GM19395 (cell line): ENCODE measurements around the gene RAB3IP.
"Not testable (repeated sequence)": the region's sequence is repeated elsewhere in the genome, so short reads cannot be mapped to it uniquely, and the experiment has no call there.

Experiments
- ATAC-seq: cut with Tn5 transposase; IDR thresholded peaks from one replicate; pipeline ENCODE4 v1.9.1; 2021; ENCODE audit warnings: mild to moderate bottlenecking, moderate library complexity; ENCODE audit not compliant: unreplicated experiment

The RAB3IP gene

DNA sequence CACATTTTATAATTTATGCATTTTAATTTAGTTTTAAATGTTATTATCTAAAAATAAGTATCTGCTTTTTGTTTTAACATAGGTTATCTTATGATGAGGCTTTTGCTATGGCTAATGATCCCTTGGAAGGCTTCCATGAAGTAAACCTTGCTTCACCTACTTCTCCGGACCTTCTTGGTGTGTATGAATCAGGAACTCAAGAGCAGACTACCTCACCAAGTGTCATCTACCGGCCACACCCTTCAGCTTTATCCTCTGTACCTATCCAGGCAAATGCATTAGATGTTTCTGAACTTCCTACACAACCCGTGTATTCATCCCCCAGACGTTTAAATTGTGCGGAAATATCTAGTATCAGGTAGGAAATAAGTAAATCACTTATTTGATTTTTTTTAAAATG is 16.6 kb downstream of the RAB3IP start:
- no peak for ATAC-seq

DNA sequence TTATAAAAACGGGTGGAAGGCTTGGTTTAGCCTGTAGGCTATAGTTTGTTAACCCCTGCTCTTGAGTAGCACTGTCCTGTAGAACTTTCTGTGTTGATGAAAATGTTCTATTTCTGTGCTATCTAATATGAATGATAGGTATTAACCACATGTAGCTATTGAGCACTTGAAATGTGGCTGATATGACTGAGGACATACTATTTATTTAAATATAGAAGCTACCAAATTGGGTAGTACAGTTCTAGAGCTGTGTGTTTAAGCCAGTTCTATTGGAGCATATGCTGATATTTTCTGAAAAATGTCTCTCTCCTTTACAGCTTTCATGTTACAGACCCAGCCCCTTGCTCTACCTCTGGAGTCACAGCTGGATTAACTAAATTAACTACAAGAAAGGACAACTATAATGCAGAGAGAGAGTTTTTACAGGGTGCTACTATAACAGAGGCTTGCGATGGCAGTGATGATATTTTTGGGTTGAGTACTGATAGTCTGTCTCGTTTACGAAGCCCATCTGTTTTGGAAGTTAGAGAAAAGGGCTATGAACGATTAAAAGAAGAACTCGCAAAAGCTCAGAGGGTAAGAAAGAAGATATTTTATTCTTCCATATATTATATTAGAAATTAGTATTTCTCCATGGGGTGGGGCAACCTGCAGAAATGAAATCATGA is 17.6 kb downstream of the RAB3IP start:
- no peak for ATAC-seq

DNA sequence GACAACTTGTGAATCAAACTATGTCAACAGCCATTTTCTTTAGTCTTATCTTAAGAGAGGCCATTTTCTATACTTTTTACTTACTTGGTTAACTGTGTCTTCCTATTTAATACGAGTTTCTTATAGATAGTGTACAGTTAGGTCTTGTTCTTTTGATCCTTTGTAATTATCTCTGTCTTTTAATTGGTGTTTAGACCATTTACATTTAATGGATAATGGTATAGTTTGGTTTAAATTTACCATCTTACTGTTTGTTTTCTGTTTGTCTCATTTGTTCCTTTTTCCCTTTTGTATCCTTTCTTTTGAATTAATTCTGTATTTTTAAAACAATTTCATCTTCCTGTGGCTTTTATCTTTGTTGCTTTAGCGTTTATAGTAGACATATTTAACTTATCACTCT is 19.4 kb downstream of the RAB3IP start:
- ATAC-seq, result no peak

DNA sequence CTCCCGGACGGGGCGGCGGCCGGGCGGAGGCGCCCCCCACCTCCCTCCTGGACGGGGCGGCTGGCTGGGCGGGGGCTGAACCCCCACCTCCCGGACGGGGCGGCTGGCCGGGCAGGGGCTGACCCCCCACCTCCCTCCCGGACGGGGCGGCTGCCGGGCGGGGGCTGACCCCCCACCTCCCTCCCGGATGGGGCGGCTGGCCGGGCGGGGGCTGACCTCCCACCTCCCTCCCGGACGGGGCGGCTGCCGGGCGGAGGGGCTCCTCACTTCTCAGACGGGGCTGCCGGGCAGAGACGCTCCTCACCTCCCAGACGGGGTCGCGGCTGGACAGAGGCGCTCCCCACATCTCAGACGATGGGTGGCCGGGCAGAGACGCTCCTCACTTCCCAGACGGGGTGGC is 20.9 kb downstream of the RAB3IP start:
- not testable (repeated sequence) for ATAC-seq

DNA sequence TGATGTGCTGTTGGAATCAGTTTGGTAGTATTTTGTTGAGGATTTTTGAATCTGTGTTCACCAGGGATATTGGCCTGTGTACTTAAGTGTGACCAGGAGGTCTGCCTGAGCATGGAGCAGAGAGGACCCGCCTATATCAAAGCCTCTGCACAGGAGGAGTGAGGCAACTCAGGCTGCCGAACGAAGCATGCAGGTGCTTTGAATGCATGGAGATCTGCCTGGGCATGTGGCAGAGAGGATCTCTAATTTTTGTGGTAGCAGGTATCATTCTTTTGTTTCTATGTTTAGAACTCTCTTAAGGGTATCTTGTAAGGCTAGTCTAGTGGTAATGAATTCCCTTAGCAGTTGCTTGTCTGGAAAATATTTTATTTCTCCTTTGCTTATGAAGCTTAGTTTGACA is 26.9 kb downstream of the RAB3IP start:
- no peak for ATAC-seq

DNA sequence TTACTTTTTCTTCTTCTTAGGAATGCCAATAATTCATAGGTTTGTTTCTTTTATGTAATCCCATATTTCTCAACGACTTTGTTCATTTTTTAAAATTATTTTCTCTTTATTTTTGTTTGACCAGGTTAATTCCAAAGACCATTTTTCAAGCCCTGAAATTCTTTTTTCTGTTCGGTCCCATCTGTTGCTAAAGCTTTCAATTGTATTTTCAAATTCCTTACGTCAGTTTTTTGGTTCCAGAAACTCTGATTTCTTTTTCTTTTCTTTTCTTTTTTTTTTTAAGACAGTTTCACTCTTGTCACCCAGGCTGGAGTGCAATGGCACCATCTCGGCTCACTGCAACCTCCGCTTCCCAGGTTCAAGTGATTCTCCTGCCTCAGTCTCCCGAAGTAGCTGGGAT is 27.6 kb downstream of the RAB3IP start:
- ATAC-seq, result no peak

DNA sequence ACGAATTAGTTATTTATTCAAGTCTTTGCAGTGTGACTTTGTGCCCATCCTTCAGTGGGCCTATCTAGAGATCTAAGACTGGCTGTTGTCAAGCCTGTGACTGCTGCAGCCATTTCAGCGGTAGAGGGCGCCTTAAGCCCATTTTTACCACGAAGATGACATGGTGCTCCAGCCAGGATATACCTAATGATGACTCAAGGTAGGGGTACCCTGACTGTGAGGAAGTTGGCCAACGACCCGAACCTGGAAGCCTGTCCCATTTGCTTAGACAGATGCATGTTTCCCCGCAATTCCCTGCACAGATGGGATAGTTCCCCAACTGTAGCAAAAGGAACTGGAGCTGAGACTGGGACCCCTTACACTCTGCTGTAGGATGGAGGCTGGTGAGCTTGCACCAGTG is 41.3 kb downstream of the RAB3IP start:
- peak; percentile 60 for ATAC-seq

DNA sequence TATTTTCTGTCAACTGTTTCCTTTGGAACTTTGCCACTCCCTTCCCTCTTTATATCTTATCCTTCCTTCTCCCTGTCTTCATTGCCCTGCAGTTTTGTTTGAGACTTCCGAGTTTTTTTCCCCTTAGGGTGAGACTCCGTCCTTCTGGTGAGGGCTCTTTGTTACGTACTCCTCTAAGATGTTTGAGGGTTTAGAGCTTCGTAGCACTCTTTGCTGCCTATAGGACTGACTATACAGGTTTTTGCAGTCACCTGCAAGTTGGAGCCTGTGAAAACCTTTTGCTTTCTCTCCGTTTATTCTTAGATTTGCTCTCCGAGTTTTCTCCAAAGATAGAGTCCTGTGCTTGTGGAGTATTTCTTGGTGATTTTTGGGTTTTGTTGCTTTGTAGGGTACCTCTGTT is 44.7 kb downstream of the RAB3IP start:
- no peak for ATAC-seq

DNA sequence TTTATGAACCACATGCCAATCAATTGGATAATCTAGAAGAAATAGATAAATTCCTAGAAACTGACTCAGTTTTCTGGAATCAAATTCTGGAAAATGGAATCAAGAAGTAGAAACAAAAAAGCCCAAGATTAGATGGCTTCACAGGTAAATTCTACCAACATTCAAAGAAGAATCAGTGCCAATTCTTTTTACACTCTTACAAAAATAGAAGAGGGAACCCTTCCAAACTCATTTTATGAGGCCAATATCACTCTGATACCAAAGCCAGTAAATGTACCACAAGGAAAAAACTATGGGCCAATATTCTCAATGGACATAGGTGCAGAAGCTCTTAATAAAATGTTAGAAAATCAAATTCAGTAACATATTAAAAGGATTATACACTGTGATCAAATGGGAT is 50.7 kb downstream of the RAB3IP start:
- ATAC-seq, result no peak

DNA sequence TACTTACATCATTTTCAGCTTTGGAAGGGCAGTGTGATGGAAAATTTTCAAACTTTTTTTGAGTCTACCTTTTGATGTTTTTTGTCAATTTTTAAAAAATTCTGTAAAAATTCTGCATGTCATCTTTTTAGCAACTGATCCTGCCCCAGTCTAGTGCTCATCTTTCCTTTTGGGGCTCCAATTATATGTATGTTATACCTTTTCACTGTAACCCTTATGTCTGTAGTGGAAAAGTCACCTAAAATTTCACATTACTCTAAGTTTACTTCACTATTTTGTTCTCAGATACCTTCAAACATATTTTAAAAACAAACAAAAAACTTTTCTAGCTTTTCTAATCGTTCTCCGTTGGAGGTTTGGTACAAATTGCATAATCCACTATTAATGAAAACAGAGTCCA is 53.9 kb downstream of the RAB3IP start:
- ATAC-seq, result no peak

DNA sequence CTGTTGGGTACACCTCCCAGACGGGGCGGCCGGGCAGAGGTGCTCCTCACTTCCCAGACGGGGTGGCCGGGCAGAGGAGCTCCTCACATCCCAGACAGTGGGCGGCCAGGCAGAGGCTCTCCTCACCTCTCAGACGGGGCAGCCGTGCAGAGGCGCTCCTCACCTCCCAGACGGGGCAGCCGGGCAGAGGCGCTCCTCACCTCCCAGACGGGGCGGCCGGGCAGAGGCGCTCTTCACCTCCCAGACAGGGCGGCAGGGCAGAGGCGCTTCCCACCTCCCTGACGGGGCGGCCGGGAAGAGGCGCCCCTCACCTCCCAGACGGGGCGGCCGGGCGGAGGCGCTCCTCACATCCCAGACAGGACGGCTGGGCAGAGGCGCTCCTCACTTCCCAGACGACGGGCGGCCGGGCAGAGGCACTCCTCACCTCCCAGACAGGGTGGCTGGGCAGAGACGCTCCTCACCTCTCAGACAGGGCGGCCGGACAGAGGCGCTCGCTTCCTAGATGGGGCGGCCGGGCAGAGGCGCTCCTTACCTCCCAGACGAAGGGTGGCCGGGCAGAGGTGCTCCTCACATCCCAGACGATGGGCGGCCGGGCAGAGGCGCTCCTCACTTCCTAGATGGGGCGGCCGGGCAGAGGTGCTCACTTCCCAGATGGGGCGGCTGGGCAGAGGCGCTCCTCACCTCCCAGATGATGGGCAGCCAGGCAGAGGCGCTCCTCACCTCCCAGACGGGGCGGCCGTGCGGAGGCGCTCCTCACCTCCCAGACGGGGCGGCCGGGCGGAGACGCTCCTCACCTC is 68.6 kb downstream of the RAB3IP start:
- ATAC-seq, result not testable (repeated sequence)

DNA sequence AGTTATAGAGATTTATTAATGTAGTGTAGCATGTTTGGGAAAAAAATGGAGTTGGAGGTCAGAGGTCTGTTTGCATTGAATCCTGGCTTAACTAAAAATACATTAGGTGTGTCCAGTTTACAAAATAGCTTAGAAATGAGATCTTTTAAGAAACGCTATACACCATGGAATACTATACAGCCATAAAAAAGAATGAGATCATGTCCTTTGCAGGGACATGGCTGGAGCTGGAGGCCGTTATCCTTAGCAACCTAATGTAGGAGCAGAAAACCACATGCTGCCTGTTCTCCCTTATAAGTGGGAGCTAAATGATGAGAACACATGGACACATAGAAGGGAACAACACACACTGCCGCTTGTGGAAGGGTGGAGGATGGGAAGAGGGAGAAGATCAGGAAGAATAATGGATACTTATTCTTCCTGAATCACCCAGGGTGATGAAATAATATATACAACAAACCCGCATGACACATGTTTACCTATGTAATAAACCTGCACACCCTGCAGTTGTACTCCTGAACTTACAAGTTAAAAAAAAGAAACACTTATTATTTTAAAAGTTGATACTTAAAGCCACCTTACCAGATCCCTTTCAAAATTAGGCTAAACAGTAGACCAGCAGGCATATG is 72.3 kb downstream of the RAB3IP start:
- ATAC-seq, result no peak

DNA sequence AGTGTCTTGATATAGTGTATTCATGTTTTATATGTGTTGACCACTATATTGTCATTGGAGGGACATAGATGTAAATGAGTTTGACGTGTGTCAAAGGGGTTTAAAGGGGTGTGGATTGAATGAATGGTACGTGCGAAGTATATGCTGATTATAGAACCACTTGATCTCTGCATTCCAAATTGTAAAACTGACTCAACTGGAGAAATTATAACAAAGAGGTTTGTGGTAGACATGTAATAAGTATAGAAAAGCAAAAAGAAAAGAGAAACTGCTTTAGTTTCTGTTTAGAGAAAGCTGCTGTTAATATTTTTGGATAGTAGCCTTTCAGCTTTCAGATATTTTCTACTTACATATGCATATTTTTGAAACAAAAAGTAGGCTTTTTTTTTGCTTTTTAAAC is 77.4 kb downstream of the RAB3IP start:
- ATAC-seq, result peak; percentile 75

DNA sequence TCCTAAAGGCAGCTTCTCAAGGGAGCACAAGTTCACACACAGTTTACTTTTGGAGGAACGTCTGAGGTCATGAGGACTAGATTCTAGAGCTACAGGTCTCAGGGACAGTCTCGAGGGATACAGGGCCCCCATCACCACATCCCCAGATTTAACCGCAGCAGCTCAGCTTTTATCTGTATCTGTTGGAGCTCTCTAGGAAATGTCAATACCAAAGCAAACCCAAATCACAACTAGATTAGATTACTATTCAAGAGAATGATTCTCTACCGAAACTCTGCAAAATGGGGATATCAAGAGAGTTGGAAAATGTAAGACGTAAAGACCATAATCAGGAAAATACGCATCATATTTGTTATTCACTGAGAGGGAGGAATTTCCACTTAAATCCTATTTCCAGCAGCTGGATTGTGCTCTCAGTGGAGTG is 82.4 kb downstream of the RAB3IP start:
- no peak for ATAC-seq

DNA sequence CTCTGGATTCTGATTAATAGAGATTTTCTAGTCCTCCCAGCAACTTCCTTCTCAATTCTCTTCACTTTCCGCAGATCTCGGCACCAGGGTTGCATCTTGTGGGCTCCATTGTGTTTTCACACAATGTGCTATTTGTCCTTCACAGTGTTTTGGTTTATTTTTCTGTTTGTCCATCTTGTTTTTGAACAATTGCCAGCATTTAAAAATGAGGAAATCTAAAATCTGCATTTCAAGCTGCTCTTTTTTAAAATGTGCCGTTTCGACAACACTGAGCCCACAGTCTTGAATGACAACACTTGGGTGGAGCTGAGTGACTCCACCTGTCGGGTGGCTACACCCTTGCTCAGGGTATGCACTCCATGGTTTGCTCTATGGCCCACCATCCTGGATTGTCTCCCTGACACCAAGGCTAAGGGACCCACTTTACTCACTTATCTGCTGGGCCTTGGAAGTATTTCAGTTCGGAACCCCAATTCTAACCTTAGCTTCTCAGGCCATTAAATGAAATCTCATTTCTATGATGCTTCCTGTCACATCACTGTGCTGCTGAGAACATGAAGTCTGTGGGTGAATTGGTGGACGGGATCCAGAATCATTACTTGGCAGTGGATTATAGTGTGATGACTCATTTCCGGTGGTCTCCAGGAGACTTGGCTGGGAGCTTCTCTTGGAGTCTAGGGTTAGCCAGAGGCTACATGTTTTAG is 82.9 kb downstream of the RAB3IP start:
- no peak for ATAC-seq

DNA sequence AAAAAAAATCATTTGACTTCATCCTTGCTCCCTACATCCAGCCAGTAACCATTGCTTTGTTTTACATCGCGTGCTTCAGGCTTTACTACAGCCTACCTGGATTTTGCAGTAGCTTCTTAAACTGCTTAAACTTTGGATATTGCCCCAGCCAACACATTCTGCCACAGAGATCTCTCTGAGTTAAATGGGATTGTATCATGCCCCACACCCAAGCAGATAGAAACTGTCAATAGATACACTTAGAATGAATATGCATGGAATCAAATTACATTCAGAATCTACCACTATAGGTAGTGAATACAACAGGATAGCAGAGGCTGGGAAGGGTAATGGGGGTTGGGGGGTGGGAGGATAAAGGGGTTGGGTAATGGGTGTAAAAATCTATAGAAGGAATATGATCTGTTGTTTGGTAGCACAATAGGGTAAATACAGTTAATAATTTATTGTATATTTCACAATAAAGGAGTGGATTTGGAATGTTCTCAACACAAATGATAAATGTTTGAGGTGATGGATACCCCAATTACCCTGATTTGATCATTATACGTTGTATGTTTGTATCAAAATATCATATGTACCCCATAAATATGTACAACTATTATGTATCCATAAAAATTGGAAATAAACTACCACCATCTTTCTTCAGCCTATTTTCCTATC is 83.7 kb downstream of the RAB3IP start:
- no peak for ATAC-seq

DNA sequence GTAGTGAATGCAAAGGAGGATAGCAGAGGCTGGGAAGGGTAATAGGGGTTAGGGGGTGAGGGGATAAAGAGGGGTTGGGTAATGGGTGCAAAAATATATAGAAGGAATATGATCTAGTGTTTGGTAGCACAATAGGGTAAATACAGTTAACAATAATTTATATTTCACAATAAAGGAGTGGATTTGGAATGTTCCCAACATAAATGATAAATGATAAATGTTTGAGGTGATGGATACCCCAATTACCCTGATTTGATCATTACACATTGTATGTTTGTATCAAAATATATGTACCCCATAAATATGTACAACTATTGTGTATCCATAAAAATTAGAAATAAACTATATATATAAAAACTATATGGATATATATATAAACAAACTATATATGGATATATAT is 85.4 kb downstream of the RAB3IP start:
- ATAC-seq, result no peak

DNA sequence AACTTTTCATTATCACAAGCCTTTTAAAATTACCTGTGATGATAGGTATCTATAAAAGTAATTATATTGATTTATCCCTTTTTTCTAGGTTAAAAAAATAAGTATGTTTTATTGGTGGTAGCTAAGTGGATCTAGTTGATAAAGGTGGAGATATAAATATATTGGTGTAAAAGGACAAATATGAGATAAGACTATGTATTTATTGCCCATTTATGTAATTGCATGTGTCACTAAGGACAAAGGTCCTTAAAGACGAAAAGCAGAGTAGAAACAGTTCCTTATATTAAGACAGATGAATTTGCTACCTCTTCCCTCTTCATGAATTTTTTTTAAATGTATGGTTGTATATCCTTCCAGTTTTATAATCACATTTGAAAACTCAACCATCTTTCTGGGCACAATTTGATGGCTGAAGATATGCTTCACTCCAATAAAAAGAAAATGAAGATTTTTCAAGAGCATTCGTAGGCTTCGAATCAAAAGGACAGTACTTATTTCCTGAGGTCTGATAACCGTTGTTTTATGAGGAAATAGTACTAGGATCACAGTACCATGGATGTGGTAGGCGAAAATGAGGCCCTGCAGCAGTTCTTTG is 86.4 kb downstream of the RAB3IP start, which contains the start of gene MYRFL:
TSS of gene MYRFL (plus strand) at position 262 of the 595 bp plus-strand sequence. CDS start at position 553, 291 bp downstream.
- no peak for ATAC-seq

DNA sequence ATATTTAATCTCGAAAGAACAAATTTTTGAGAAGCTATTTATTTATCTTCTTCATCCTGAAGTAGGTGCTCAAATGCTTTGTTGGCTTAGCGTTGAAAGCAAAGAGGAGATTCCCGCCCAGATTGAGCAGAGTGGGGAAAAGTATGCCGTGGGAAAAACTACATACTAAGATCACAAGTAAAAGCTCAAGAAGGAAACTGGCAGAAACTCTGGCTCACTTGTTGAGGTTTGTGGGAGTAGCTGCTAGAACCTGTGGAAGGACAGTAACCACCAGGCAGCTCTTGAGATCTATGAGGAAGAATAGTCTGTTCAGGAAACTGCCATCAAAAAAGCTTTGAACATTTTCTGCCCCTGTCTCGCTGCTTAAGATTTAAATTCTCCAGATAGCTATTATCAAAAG is 90.2 kb downstream of the RAB3IP start:
- no peak for ATAC-seq

DNA sequence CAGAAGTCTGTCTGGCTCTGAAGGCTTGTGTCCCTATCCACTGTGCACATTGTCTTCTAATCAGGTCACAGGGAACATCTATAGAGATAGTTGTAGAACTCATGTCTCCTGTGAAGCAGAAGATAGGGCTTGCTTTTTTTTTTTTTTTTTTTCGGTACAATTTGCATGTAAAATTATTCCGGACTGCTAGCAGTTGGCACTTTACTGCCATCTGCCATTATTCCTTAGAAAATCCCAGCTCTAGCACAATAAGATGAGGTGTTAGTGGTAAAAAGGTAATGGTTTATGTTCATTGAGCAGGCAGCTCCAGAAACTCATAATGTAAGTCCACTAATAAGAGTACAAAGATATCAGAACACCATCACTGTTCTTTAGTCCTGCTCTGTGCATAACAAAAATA is 95.0 kb downstream of the RAB3IP start:
- no peak for ATAC-seq
